ENCODE data around the gene RNASET2.

GRCh38 chr6:166952121-166952520 lies 4.2 kb downstream of the RNASET2 start:
- TF ChIP-seq ZNF10 (CRISPR knock-in tag; IDR thresholded peaks at IDR 0.05; ENCODE audit: borderline replicate concordance, low read depth) = no peak
- TF ChIP-seq SUZ12 (IDR thresholded peaks at IDR 0.05; ENCODE audit: low read depth, low read length) = no peak
- no peak for TF ChIP-seq MAFK (conservative IDR thresholded peaks at IDR 0.05 in 1 of 2, IDR thresholded peaks at IDR 0.05 in 1 of 2; ENCODE audit: low read length in 2 of 2)
- TF ChIP-seq TCF12 (IDR thresholded peaks at IDR 0.05) = no peak
- no peak for TF ChIP-seq TCF12 (CRISPR knock-in tag; IDR thresholded peaks at IDR 0.05)
- no peak for TF ChIP-seq ZNF678 (CRISPR knock-in tag; IDR thresholded peaks at IDR 0.05)
- no peak for TF ChIP-seq CTCF (CRISPR knock-in tag; IDR thresholded peaks at IDR 0.05)
- TF ChIP-seq RFX5 (IDR thresholded peaks at IDR 0.05; ENCODE audit: low read depth, low read length) = no peak
- TF ChIP-seq, protein P1, sequence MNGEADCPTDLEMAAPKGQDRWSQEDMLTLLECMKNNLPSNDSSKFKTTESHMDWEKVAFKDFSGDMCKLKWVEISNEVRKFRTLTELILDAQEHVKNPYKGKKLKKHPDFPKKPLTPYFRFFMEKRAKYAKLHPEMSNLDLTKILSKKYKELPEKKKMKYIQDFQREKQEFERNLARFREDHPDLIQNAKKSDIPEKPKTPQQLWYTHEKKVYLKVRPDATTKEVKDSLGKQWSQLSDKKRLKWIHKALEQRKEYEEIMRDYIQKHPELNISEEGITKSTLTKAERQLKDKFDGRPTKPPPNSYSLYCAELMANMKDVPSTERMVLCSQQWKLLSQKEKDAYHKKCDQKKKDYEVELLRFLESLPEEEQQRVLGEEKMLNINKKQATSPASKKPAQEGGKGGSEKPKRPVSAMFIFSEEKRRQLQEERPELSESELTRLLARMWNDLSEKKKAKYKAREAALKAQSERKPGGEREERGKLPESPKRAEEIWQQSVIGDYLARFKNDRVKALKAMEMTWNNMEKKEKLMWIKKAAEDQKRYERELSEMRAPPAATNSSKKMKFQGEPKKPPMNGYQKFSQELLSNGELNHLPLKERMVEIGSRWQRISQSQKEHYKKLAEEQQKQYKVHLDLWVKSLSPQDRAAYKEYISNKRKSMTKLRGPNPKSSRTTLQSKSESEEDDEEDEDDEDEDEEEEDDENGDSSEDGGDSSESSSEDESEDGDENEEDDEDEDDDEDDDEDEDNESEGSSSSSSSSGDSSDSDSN (CRISPR knock-in tag; IDR thresholded peaks at IDR 0.05) = no peak
- TF ChIP-seq, protein P2, sequence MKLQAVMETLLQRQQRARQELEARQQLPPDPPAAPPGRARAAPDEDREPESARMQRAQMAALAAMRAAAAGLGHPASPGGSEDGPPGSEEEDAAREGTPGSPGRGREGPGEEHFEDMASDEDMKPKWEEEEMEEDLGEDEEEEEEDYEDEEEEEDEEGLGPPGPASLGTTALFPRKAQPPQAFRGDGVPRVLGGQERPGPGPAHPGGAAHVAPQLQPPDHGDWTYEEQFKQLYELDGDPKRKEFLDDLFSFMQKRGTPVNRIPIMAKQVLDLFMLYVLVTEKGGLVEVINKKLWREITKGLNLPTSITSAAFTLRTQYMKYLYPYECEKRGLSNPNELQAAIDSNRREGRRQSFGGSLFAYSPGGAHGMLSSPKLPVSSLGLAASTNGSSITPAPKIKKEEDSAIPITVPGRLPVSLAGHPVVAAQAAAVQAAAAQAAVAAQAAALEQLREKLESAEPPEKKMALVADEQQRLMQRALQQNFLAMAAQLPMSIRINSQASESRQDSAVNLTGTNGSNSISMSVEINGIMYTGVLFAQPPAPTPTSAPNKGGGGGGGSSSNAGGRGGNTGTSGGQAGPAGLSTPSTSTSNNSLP (IDR thresholded peaks at IDR 0.05; ENCODE audit: low read depth, low read length) = no peak
- TF ChIP-seq DNMT3B (CRISPR knock-in tag; conservative IDR thresholded peaks at IDR 0.05) = no peak
- TF ChIP-seq ZMYM4 (CRISPR knock-in tag; IDR thresholded peaks at IDR 0.05) = no peak

Data from HepG2 (cell line).